Fibroblast of peridontal ligament (primary cell): ENCODE measurements around the gene ECM1.
A peak's percentile ranks its signal among the peaks of the same experiment; 100 is the strongest.

Experiments used
- DNase-seq: peaks from one replicate; pipeline ENCODE4 v3.0.0-alpha.2; 2010; ENCODE audit errors: extremely low read depth

Gene ECM1

GRCh38 chr1:150545486-150546032, 37.6 kb downstream of the ECM1 start:
- no peak for DNase-seq

- DNase-seq = no peak
Measured at GRCh38 chr1:150546294-150546937, 38.5 kb downstream of the ECM1 start.

GRCh38 chr1:150548324-150548631, 40.4 kb downstream of the ECM1 start:
- DNase-seq = no peak

- peak; percentile 69 for DNase-seq
Measured at GRCh38 chr1:150548632-150549495, 41.0 kb downstream of the ECM1 start, which contains the start of gene ADAMTSL4. ADAMTSL4 (plus strand) TSS chr1:150549408; CDS start chr1:150552289, 2,881 bp downstream.

GRCh38 chr1:150549496-150550221, 41.8 kb downstream of the ECM1 start:
- no peak for DNase-seq

GRCh38 chr1:150550222-150551050, 42.5 kb downstream of the ECM1 start:
- DNase-seq = no peak

- DNase-seq = no peak
Measured at GRCh38 chr1:150551051-150551783, 43.3 kb downstream of the ECM1 start.

GRCh38 chr1:150551784-150552127, 43.8 kb downstream of the ECM1 start:
- no peak for DNase-seq

GRCh38 chr1:150552128-150552910, 44.4 kb downstream of the ECM1 start:
- peak; percentile 87 for DNase-seq

GRCh38 chr1:150552911-150553289, 45.0 kb downstream of the ECM1 start:
- no peak for DNase-seq

- DNase-seq = no peak
Measured at GRCh38 chr1:150553392-150554085, 45.6 kb downstream of the ECM1 start.

- DNase-seq = no peak
Measured at GRCh38 chr1:150554086-150554452, 46.2 kb downstream of the ECM1 start.

GRCh38 chr1:150555198-150555970, 47.5 kb downstream of the ECM1 start:
- no peak for DNase-seq

GRCh38 chr1:150555971-150556865, 48.3 kb downstream of the ECM1 start:
- no peak for DNase-seq

GRCh38 chr1:150557065-150557600, 49.2 kb downstream of the ECM1 start:
- DNase-seq = no peak

- no peak for DNase-seq
Measured at GRCh38 chr1:150557813-150558212, 49.9 kb downstream of the ECM1 start.

- no peak for DNase-seq
Measured at GRCh38 chr1:150558303-150558704, 50.4 kb downstream of the ECM1 start.
